Measurements from ENCODE around the gene SERPINC1.
"Not testable (repeated sequence)": the region's sequence is repeated elsewhere in the genome, so short reads cannot be mapped to it uniquely, and the experiment has no call there.

The SERPINC1 gene

DNA sequence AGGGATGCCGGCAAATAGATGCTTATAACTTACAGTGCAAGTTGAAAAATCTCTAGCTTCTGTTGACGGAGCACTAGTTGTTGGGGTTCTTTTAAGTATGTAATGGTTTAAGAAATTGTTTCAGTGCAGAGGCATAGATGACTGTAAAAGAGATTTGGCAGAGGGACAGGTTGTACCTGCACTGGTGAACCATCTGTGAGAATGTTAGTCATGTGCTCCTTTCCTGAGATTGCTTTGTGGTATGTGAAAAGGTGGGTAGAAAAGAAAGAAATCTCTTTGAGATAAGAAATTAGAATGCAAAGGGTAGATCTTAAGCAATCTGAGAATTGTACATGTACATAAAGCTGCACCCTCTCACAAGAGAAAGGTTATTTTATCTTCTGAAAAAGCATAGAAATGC, 29.5 kb downstream of the SERPINC1 start:
- Histone ChIP-seq H3K36me3 (ENCODE audit: insufficient read depth, low read length) (peaks cover 19% of the 10 kb centered on the region), H3K4me3 (ENCODE audit: low read length) (no peak overlapping the region), H3K9me3 (replicated peaks; ENCODE audit: low read length) (no peaks in the 10 kb centered on the region), H3K4me2 (ENCODE audit: low read length) (no peak overlapping the region), H3K27me3 (ENCODE audit: control insufficient read depth, insufficient read depth, low read length) (no peaks in the 10 kb centered on the region), H3K4me1 (ENCODE audit: control insufficient read depth, insufficient read depth, low read length) (no peaks in the 10 kb centered on the region), H3K9ac (ENCODE audit: low read depth, low read length) (no peak overlapping the region)

- no peak overlapping the region for H3K4me3 ChIP-seq (ENCODE audit: low read length)
- no peaks in the 10 kb centered on the region for H3K9me3 ChIP-seq (replicated peaks; ENCODE audit: low read length)
- H3K36me3 ChIP-seq (ENCODE audit: insufficient read depth, low read length), result peaks cover 19% of the 10 kb centered on the region
- no peak overlapping the region for H3K4me2 ChIP-seq (ENCODE audit: low read length)
- H3K9ac ChIP-seq (ENCODE audit: low read depth, low read length), result no peak overlapping the region
- H3K4me1 ChIP-seq (ENCODE audit: control insufficient read depth, insufficient read depth, low read length), result no peaks in the 10 kb centered on the region
- no peaks in the 10 kb centered on the region for H3K27me3 ChIP-seq (ENCODE audit: control insufficient read depth, insufficient read depth, low read length)
Measured at GRCh38 chr1:173886746-173887611, 30.1 kb downstream of the SERPINC1 start.

- H3K4me2 ChIP-seq (ENCODE audit: low read length), result no peak overlapping the region
- H3K4me3 ChIP-seq (ENCODE audit: low read length), result no peak overlapping the region
- H3K36me3 ChIP-seq (ENCODE audit: insufficient read depth, low read length), result peaks cover 19% of the 10 kb centered on the region
- H3K9me3 ChIP-seq (replicated peaks; ENCODE audit: low read length), result no peaks in the 10 kb centered on the region
- H3K9ac ChIP-seq (ENCODE audit: low read depth, low read length), result no peak overlapping the region
- H3K27me3 ChIP-seq (ENCODE audit: control insufficient read depth, insufficient read depth, low read length), result no peaks in the 10 kb centered on the region
- H3K4me1 ChIP-seq (ENCODE audit: control insufficient read depth, insufficient read depth, low read length), result no peaks in the 10 kb centered on the region
Measured at GRCh38 chr1:173884701-173885100, 32.4 kb downstream of the SERPINC1 start.

- not testable (repeated sequence) for H3K4me3 ChIP-seq (ENCODE audit: low read length); H3K9me3 ChIP-seq (replicated peaks; ENCODE audit: low read length); H3K9ac ChIP-seq (ENCODE audit: low read depth, low read length); H3K27me3 ChIP-seq (ENCODE audit: control insufficient read depth, insufficient read depth, low read length); H3K4me1 ChIP-seq (ENCODE audit: control insufficient read depth, insufficient read depth, low read length); H3K4me2 ChIP-seq (ENCODE audit: low read length)
- H3K36me3 ChIP-seq (ENCODE audit: insufficient read depth, low read length), result peaks cover 12% of the 10 kb centered on the region
Measured at GRCh38 chr1:173881117-173881516, 36.0 kb downstream of the SERPINC1 start.

- Histone ChIP-seq H3K36me3 (ENCODE audit: insufficient read depth, low read length) (peaks cover 7% of the 10 kb centered on the region), H3K9ac (ENCODE audit: low read depth, low read length) (no peak overlapping the region), H3K4me1 (ENCODE audit: control insufficient read depth, insufficient read depth, low read length) (no peaks in the 10 kb centered on the region)
Measured at GRCh38 chr1:173878251-173878650, 38.9 kb downstream of the SERPINC1 start.

GRCh38 chr1:173876732-173877131, 40.4 kb downstream of the SERPINC1 start:
- no peak overlapping the region for H3K9ac ChIP-seq (ENCODE audit: low read depth, low read length)
- H3K27me3 ChIP-seq (ENCODE audit: control insufficient read depth, insufficient read depth, low read length), result no peaks in the 10 kb centered on the region
- no peaks in the 10 kb centered on the region for H3K4me1 ChIP-seq (ENCODE audit: control insufficient read depth, insufficient read depth, low read length)
- H3K4me2 ChIP-seq (ENCODE audit: low read length), result no peak overlapping the region
- peaks cover 7% of the 10 kb centered on the region for H3K36me3 ChIP-seq (ENCODE audit: insufficient read depth, low read length)
- H3K9me3 ChIP-seq (replicated peaks; ENCODE audit: low read length), result no peaks in the 10 kb centered on the region
- H3K4me3 ChIP-seq (ENCODE audit: low read length), result no peak overlapping the region

More at GRCh38 chr1:173878251-173878650, 38.9 kb downstream of the SERPINC1 start:
- H3K9me3 ChIP-seq (replicated peaks; ENCODE audit: low read length), result no peaks in the 10 kb centered on the region
- H3K27me3 ChIP-seq (ENCODE audit: control insufficient read depth, insufficient read depth, low read length), result no peaks in the 10 kb centered on the region
- H3K4me2 ChIP-seq (ENCODE audit: low read length), result no peak overlapping the region
- H3K4me3 ChIP-seq (ENCODE audit: low read length), result no peak overlapping the region

DNA sequence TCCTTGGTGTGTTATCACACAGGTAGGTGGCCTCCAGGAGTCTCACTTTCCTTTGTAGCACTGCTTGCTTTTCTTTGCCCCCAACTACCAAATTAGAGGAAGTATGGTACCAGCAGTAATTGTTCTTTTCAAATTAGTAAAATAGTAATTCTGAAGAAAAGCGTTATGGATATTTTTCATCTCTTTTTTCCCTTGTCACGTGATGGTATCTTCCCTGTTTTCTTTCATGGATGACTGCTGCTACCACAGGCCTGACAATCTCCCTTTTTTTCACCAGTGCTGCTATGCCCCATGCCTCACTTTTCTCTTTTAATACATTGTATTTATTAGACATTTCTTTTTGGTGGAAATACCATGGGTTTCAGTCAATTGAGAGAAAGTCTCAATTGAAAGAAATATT, 45.6 kb downstream of the SERPINC1 start:
- H3K4me2 ChIP-seq (ENCODE audit: low read length), result no peak overlapping the region
- H3K27me3 ChIP-seq (ENCODE audit: control insufficient read depth, insufficient read depth, low read length), result no peaks in the 10 kb centered on the region
- H3K4me1 ChIP-seq (ENCODE audit: control insufficient read depth, insufficient read depth, low read length), result peaks cover 5% of the 10 kb centered on the region
- no peaks in the 10 kb centered on the region for H3K9me3 ChIP-seq (replicated peaks; ENCODE audit: low read length)
- no peak overlapping the region for H3K9ac ChIP-seq (ENCODE audit: low read depth, low read length)
- H3K36me3 ChIP-seq (ENCODE audit: insufficient read depth, low read length), result peaks cover 24% of the 10 kb centered on the region
- H3K4me3 ChIP-seq (ENCODE audit: low read length), result no peak overlapping the region

GRCh38 chr1:173871091-173871490, 46.0 kb downstream of the SERPINC1 start:
- no peaks in the 10 kb centered on the region for H3K27me3 ChIP-seq (ENCODE audit: control insufficient read depth, insufficient read depth, low read length)
- H3K4me1 ChIP-seq (ENCODE audit: control insufficient read depth, insufficient read depth, low read length), result peaks cover 9% of the 10 kb centered on the region
- no peak overlapping the region for H3K4me2 ChIP-seq (ENCODE audit: low read length)
- no peak overlapping the region for H3K4me3 ChIP-seq (ENCODE audit: low read length)
- peaks cover 28% of the 10 kb centered on the region for H3K36me3 ChIP-seq (ENCODE audit: insufficient read depth, low read length)
- H3K9me3 ChIP-seq (replicated peaks; ENCODE audit: low read length), result no peaks in the 10 kb centered on the region
- H3K9ac ChIP-seq (ENCODE audit: low read depth, low read length), result no peak overlapping the region

DNA sequence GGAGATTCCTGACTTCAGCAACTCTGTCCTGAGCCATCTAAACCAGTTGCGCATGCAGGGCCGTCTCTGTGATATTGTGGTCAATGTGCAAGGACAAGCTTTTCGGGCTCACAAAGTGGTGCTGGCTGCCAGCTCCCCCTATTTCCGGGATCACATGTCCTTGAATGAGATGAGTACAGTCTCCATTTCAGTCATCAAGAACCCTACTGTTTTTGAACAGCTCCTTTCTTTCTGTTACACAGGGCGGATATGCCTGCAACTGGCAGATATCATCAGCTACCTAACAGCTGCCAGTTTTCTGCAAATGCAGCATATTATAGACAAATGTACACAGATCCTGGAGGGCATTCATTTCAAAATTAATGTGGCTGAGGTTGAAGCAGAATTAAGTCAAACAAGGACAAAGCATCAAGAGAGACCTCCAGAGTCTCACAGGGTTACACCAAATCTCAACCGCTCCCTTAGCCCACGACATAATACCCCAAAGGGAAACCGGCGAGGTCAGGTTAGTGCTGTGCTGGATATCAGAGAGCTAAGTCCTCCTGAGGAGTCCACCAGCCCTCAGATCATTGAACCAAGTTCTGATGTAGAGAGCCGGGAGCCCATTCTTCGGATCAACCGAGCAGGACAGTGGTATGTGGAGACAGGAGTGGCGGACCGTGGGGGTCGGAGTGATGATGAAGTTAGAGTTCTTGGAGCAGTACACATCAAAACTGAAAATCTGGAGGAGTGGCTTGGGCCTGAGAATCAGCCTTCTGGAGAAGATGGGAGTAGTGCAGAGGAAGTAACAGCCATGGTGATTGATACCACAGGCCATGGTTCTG, 46.7 kb downstream of the SERPINC1 start:
- H3K4me1 ChIP-seq (ENCODE audit: control insufficient read depth, insufficient read depth, low read length), result peaks cover 15% of the 10 kb centered on the region
- no peaks in the 10 kb centered on the region for H3K9me3 ChIP-seq (replicated peaks; ENCODE audit: low read length)
- no peak overlapping the region for H3K4me2 ChIP-seq (ENCODE audit: low read length)
- H3K9ac ChIP-seq (ENCODE audit: low read depth, low read length), result no peak overlapping the region
- peaks cover 30% of the 10 kb centered on the region for H3K36me3 ChIP-seq (ENCODE audit: insufficient read depth, low read length)
- H3K4me3 ChIP-seq (ENCODE audit: low read length), result no peak overlapping the region
- H3K27me3 ChIP-seq (ENCODE audit: control insufficient read depth, insufficient read depth, low read length), result no peaks in the 10 kb centered on the region

- Histone ChIP-seq H3K9me3 (replicated peaks; ENCODE audit: low read length) (no peaks in the 10 kb centered on the region), H3K27me3 (ENCODE audit: control insufficient read depth, insufficient read depth, low read length) (no peaks in the 10 kb centered on the region), H3K36me3 (ENCODE audit: insufficient read depth, low read length) (peaks cover 45% of the 10 kb centered on the region), H3K9ac (ENCODE audit: low read depth, low read length) (peak overlapping the region; percentile 87), H3K4me3 (ENCODE audit: low read length) (peak overlapping the region; percentile 85), H3K4me1 (ENCODE audit: control insufficient read depth, insufficient read depth, low read length) (peaks cover 27% of the 10 kb centered on the region), H3K4me2 (ENCODE audit: low read length) (peak overlapping the region; percentile 99)
Measured at GRCh38 chr1:173869021-173869359, 48.1 kb downstream of the SERPINC1 start.

DNA sequence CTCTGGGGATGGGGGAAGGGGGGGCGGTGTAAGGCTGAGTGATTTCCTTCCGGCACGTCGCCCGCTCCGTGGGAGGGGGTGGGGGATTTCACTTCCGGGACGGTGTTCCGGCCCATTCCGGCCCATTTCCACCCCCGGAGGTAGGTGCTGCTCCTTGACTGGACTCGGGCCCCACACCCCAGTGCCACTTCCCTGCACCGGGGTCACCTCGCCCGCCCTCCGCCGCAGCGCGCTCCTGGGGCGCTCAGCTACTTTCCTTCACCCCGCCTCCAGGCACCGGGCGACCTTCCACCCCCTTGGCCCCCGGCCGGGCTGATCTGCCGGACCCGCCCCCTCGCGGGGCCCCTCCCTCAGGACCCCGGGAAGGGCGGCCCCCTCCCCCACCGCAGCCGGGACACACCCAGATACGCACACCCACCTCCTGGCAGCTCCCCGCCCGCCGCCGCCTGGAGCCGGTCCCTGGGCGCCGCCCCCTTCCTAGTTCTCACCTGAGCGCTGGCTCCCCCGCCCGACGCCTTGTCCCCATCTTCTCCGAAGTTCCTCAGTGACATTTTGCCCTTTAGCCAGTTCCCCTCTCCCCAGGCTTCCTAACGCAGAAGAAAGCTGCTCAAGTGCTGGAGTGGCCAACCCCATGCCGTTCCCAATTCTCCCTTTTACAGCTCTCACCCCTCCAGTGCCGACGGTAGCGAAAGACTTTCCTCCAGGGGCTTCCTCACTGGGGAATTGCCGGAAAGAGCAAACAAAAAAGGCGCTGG, 48.7 kb downstream of the SERPINC1 start, which contains the start of gene ZBTB37:
TSS of gene ZBTB37 (plus strand) at position 115 of the 755 bp plus-strand sequence. CDS start 1,846 bp downstream, outside the sequence.
- H3K36me3 ChIP-seq (ENCODE audit: insufficient read depth, low read length), result peaks cover 50% of the 10 kb centered on the region
- peaks cover 28% of the 10 kb centered on the region for H3K4me1 ChIP-seq (ENCODE audit: control insufficient read depth, insufficient read depth, low read length)
- peak within 1 kb of the TSS; percentile 99 for H3K4me2 ChIP-seq (ENCODE audit: low read length)
- H3K4me3 ChIP-seq (ENCODE audit: low read length), result peak within 1 kb of the TSS; percentile 85
- H3K9ac ChIP-seq (ENCODE audit: low read depth, low read length), result peak within 1 kb of the TSS; percentile 87
- no peaks in the 10 kb centered on the region for H3K9me3 ChIP-seq (replicated peaks; ENCODE audit: low read length)
- no peaks in the 10 kb centered on the region for H3K27me3 ChIP-seq (ENCODE audit: control insufficient read depth, insufficient read depth, low read length)

Measured in skeletal muscle satellite cell (primary cell).